Activated CD4-positive, alpha-beta T cell treated with anti-CD3 and anti-CD28 coated beads, Interleukin-2, amount 10 ng/mL, durations not matched to agents 7 days and 5 days (primary cell): ENCODE measurements around the gene SLC6A12. TPM values are rescaled to one million over a fixed set of nuclear protein-coding genes. Genes with fewer than 3 reads are reported as not detected.

Source experiments
- total RNA-seq, 2 experiments: library from RNA; stranded (reverse); gene quantifications; one replicate each; pipeline ENCODE4 v1.2.3, GENCODE V29; 2021

Gene SLC6A12
- total RNA-seq, 2 experiments from 2014 or later = not detected

Other genes with a start within 250 kb of the SLC6A12 start
- not detected for gene IQSEC3, start 147.4 kb downstream of the SLC6A12 start, total RNA-seq
- gene SLC6A13, start 48.7 kb upstream of the SLC6A12 start, total RNA-seq = under 1 TPM; 0.15 to 0.19 TPM
- 10 to 100 TPM; 73.4 to 92.2 TPM for gene KDM5A, start 175.2 kb upstream of the SLC6A12 start, total RNA-seq
- gene CCDC77, start 187.5 kb upstream of the SLC6A12 start, total RNA-seq = 10 to 100 TPM; 14.6 TPM
- 1 to 10 TPM; 6.1 to 7.0 TPM for gene B4GALNT3, start 245.8 kb upstream of the SLC6A12 start, total RNA-seq